Liver (tissue), 9 donors: ENCODE data around the gene MYO5A. TPM values are rescaled to one million over a fixed set of nuclear protein-coding genes. Genes with fewer than 3 reads are reported as not detected.

ENCODE experiments used
- DNase-seq: peaks from one replicate; pipeline ENCODE4 v3.0.0-alpha.2; 2017; ENCODE audit warnings: low spot score
- H3K27ac ChIP-seq, 2 donors: one replicate each; pipeline ENCODE4 v1.7.0; 2013; ENCODE audit warnings: inconsistent platforms in 2 of 2, low read length in 2 of 2, control low read depth in 1 of 2, low read depth in 1 of 2, mild to moderate bottlenecking in 1 of 2
- H3K27me3 ChIP-seq, 4 donors: one replicate each; pipeline versions ENCODE4 v1.6.1 to v1.7.0; 2013; ENCODE audit warnings: low read length in 3 of 4, inconsistent platforms in 1 of 4, mild to moderate bottlenecking in 1 of 4, moderate library complexity in 1 of 4; ENCODE audit not compliant: control insufficient read depth in 4 of 4, insufficient read depth in 4 of 4
- H3K36me3 ChIP-seq, 4 donors: one replicate each; pipeline versions ENCODE4 v1.6.1 to v1.7.0; 2013; ENCODE audit warnings: low read length in 3 of 4, mild to moderate bottlenecking in 3 of 4, low read depth in 1 of 4, moderate library complexity in 1 of 4; ENCODE audit not compliant: control insufficient read depth in 4 of 4, insufficient read depth in 3 of 4
- H3K4me1 ChIP-seq, 4 donors: one replicate each; pipeline versions ENCODE4 v1.6.1 to v1.7.0; 2013; ENCODE audit warnings: low read length in 3 of 4, mild to moderate bottlenecking in 3 of 4, moderate library complexity in 1 of 4; ENCODE audit not compliant: control insufficient read depth in 4 of 4, insufficient read depth in 4 of 4
- H3K4me3 ChIP-seq, 3 donors: one replicate each; pipeline versions ENCODE4 v1.6.1 to v1.7.0; 2013; ENCODE audit warnings: low read length in 3 of 3, control low read depth in 1 of 3, low read depth in 1 of 3, mild to moderate bottlenecking in 1 of 3
- H3K9ac ChIP-seq, 2 donors: one replicate each; pipeline ENCODE4 v1.7.0; 2013; ENCODE audit warnings: low read length in 2 of 2, mild to moderate bottlenecking in 2 of 2, moderate library complexity in 2 of 2, control low read depth in 1 of 2, low read depth in 1 of 2
- H3K9me3 ChIP-seq, 4 donors: one replicate each; pipeline versions ENCODE4 v1.6.1 to v1.7.0; 2013; ENCODE audit warnings: low read length in 3 of 4; ENCODE audit not compliant: control insufficient read depth in 4 of 4
- ATF3 ChIP-seq: IDR thresholded peaks from 2 replicates; pipeline ENCODE4 v1.6.1; 2016; ENCODE audit warnings: antibody characterized with exemption
- CTCF ChIP-seq: fragments of 150-350 bp; IDR thresholded peaks from 2 replicates; pipeline ENCODE4 v1.5.1; 2017; ENCODE audit warnings: improper control_type of control experiment, low read depth, low read length; ENCODE audit not compliant: missing input control
- FOXA1 ChIP-seq: IDR thresholded peaks from 2 replicates; pipeline ENCODE4 v1.6.1; 2016; ENCODE audit warnings: antibody characterized with exemption
- FOXA2 ChIP-seq: IDR thresholded peaks from 2 replicates; pipeline ENCODE4 v1.6.1; 2016; ENCODE audit warnings: antibody characterized with exemption
- GABPA ChIP-seq, 2 donors: IDR thresholded peaks in 1 of 2; conservative IDR thresholded peaks in 1 of 2; 2 replicates each; pipeline ENCODE4 v1.6.1; 2016; ENCODE audit warnings: antibody characterized with exemption in 2 of 2, mild to moderate bottlenecking in 1 of 2, moderate library complexity in 1 of 2
- HNF4A ChIP-seq, 2 donors: conservative IDR thresholded peaks; 2 replicates each; pipeline ENCODE4 v1.6.1; 2016; ENCODE audit warnings: antibody characterized with exemption in 2 of 2, mild to moderate bottlenecking in 2 of 2
- HNF4G ChIP-seq: IDR thresholded peaks from 2 replicates; pipeline ENCODE4 v1.6.1; 2016; ENCODE audit warnings: antibody characterized with exemption
- JUND ChIP-seq, 2 donors: IDR thresholded peaks; 2 replicates each; pipeline ENCODE4 v1.6.1; 2016; ENCODE audit warnings: antibody characterized with exemption in 2 of 2
- RAD21 ChIP-seq, 2 donors: IDR thresholded peaks; 2 replicates each; pipeline ENCODE4 v1.6.1; 2016; ENCODE audit warnings: antibody characterized with exemption in 2 of 2, mild to moderate bottlenecking in 2 of 2
- SP1 ChIP-seq: IDR thresholded peaks from 2 replicates; pipeline ENCODE4 v1.6.1; 2018; ENCODE audit warnings: antibody characterized with exemption, mild to moderate bottlenecking
- TAF1 ChIP-seq: conservative IDR thresholded peaks from 2 replicates; pipeline ENCODE4 v1.6.1; 2016; ENCODE audit warnings: antibody characterized with exemption, mild to moderate bottlenecking
- YY1 ChIP-seq: IDR thresholded peaks from 2 replicates; pipeline ENCODE4 v1.6.1; 2016; ENCODE audit warnings: antibody characterized with exemption, mild to moderate bottlenecking
- ZBTB33 ChIP-seq: IDR thresholded peaks from 2 replicates; pipeline ENCODE4 v1.6.1; 2016; ENCODE audit warnings: antibody characterized with exemption
- WGBS: extraction: QIAGEN DNeasy Blood & Tissue Kit; methylation state at CpG from one replicate; pipeline ENCODE4 v1.1.7; 2013; 5-methylcytosine and 5-hydroxymethylcytosine counted together
- polyA plus RNA-seq, 2 donors: library from polyadenylated mRNA; stranded (reverse) in 1 of 2; unstranded in 1 of 2; fragments of 200-250 nt in 1 of 2; fragments of >200 nt in 1 of 2; fragmentation: Nextera tagmentation in 1 of 2; extraction: Ambion mirVana in 1 of 2; gene quantifications; one replicate each; pipeline versions ENCODE4 v1.2.1 to v1.2.3, GENCODE V29; 2013 to 2015
- total RNA-seq, 2 donors: library from RNA; depleted of rRNA; stranded (reverse); fragments of >200 nt; gene quantifications; one replicate each; pipeline ENCODE4 v1.2.3, GENCODE V29; 2014
- donor health status: healthy.
- donor health status: healthy.
- donor health status: healthy.
- donor health status: healthy.
- donor health status: healthy.

The MYO5A gene
- total and polyA plus RNA-seq, 4 donors = 1.0 to 7.1 (median 3.0) TPM

GRCh38 chr15:52261498-52262242 lies 267.0 kb downstream of the MYO5A start:
- no peaks in the 10 kb centered on the region for H3K9me3 ChIP-seq
- DNase-seq = no peak
- 61% methylated on average over 8 of the region's 8 CpGs for WGBS
- no peaks in the 10 kb centered on the region for H3K27me3 ChIP-seq
- no peak overlapping the region for H3K4me3 ChIP-seq
- H3K27ac ChIP-seq = peak overlapping the region in 1 of 2 donors; percentile 25
- peak; percentile 7 for TF ChIP-seq SP1
- no peak for TF ChIP-seq TAF1
- H3K9ac ChIP-seq = no peak overlapping the region
- H3K4me1 ChIP-seq = no peaks in the 10 kb centered on the region
- H3K36me3 ChIP-seq = peaks cover 0 to 2% (median 0%) of the 10 kb centered on the region in 4 donors

GRCh38 chr15:52261026-52261425 lies 267.7 kb downstream of the MYO5A start:
- DNase-seq = no peak
- Histone ChIP-seq H3K36me3 (no peaks in the 10 kb centered on the region), H3K27ac (no peak overlapping the region), H3K4me3 (no peak overlapping the region), H3K4me1 (no peaks in the 10 kb centered on the region), H3K9ac (no peak overlapping the region), H3K9me3 (no peaks in the 10 kb centered on the region), H3K27me3 (no peaks in the 10 kb centered on the region)
- whole genome bisulfite sequencing = 98% methylated on average over 10 of the region's 10 CpGs
- TF ChIP-seq JUND (IDR thresholded peaks at IDR 0.05) (no peak), CTCF (no peak), ATF3 (no peak), HNF4A (conservative IDR thresholded peaks at IDR 0.05) (no peak), RAD21 (IDR thresholded peaks at IDR 0.05) (no peak), GABPA (IDR thresholded peaks at IDR 0.05 in 1 of 2, conservative IDR thresholded peaks at IDR 0.05 in 1 of 2) (no peak), YY1 (no peak), ZBTB33 (no peak), SP1 (no peak)

GRCh38 chr15:52259503-52259902 lies 269.2 kb downstream of the MYO5A start:
- WGBS = 96% methylated on average over 4 of the region's 4 CpGs
- H3K27me3 ChIP-seq = no peaks in the 10 kb centered on the region
- H3K4me1 ChIP-seq = no peaks in the 10 kb centered on the region
- TF ChIP-seq HNF4A (conservative IDR thresholded peaks at IDR 0.05) (no peak), FOXA1 (no peak), HNF4G (no peak), YY1 (no peak), ATF3 (no peak), TAF1 (no peak), FOXA2 (no peak)
- no peaks in the 10 kb centered on the region for H3K9me3 ChIP-seq
- H3K36me3 ChIP-seq = peaks cover 0 to 6% (median 0%) of the 10 kb centered on the region in 4 donors
- H3K4me3 ChIP-seq = no peak overlapping the region
- H3K27ac ChIP-seq = no peak overlapping the region
- H3K9ac ChIP-seq = no peak overlapping the region
- DNase-seq = no peak
